ENCODE measurements around the gene HSPA8. TPM values are rescaled to one million over a fixed set of nuclear protein-coding genes. Genes with fewer than 3 reads are reported as not detected.
A peak's percentile ranks its signal among the peaks of the same experiment; 100 is the strongest.

HSPA8 gene
- total and polyA plus RNA-seq, 2 of the 4 experiments (the other 2 are of a cell fraction): 2,309 to 4,346 TPM

DNA sequence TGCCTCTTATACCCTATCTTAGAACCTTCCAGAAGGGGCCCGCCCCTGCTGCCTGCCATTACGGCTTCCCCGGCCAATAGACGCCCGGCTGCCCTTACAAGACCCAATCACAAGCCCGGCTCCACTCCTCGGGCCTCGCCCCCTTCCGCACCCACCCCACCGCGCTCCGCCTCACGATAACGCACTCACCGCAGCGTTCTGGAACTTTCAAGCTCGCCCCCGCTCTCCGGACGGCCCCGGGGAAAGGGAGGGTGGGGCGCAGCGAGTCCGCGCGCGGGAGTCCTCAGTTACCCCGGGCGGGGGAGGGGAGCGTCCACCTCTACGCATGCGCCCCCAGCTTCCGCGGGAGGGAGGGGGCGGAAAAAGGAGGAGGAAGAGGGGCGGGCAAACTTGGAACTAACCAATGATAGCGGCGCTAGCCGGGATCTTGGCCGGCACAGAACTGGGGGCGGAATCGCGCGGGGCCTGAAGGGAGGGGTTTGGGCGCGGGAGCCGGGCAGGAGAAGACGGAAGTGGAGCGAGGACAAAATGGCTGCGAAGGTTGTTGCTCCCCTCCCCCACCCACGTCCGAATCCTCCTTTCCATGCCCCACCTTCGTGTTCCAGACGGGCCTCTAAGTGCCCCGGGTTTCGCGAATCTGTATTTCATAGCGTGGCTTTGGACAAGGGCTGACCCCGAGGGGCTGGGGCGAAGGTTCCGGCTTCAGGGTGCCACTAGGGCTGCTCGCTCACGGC is 389 bp upstream of the HSPA8 start:
- H3K27me3 ChIP-seq (ENCODE audit: control insufficient read depth, insufficient read depth, low read length): no peaks in the 10 kb centered on the region
- H2AK9ac ChIP-seq (replicated peaks; ENCODE audit: low read depth, low read length, poor library complexity): peak overlapping the region; percentile 100
- H3K4me3 ChIP-seq (ENCODE audit: insufficient read depth, low read depth, low read length): peak overlapping the region; percentile 86
- H4K5ac ChIP-seq (ENCODE audit: low read depth, low read length): peak overlapping the region; percentile 99
- intact Hi-C loops (cut with micrococcal nuclease): loop anchor here (2.0 kb wide), 1 partner anchor 184 kb away; no protein-coding TSS in a partner anchor
- peak overlapping the region; percentile 96 to 100 for H4K8ac ChIP-seq (ENCODE audit: low read depth in 2 of 2, low read length in 2 of 2)
- peaks cover 5% of the 10 kb centered on the region for H3K4me1 ChIP-seq (ENCODE audit: control insufficient read depth, insufficient read depth, low read length)
- H3K9ac ChIP-seq (ENCODE audit: low read depth, low read length): peak overlapping the region; percentile 99
- 1% methylated on average over 28 of the region's 63 CpGs; no CpG with 5 or more reads in 1 of the 2 experiments for WGBS, 2 experiments (ENCODE audit: extremely low coverage in 2 of 2, insufficient read length in 1 of 2)
- peak overlapping the region; percentile 91 for H3K18ac ChIP-seq (ENCODE audit: low read depth, low read length)
- H3K79me1 ChIP-seq (ENCODE audit: low read depth in 1 of 2, low read length in 2 of 2): peaks cover 22 to 56% of the 10 kb centered on the region in 2 experiments
- H2AFZ ChIP-seq (replicated peaks; ENCODE audit: low read length, poor library complexity): peak overlapping the region; percentile 98
- peak overlapping the region; percentile 100 for H3K14ac ChIP-seq (replicated peaks; ENCODE audit: low read depth, low read length)
- in situ Hi-C loops (cut with MboI; ENCODE audit: low sequenced_read_pairs): no loop called here
- POLR2A ChIA-PET (ENCODE audit: unreplicated experiment): interaction anchor here (0.6 to 1.0 kb wide), 13 partner anchors 9 to 1441 kb away, joined by 3 to 12 read pairs (median 6); no protein-coding TSS in a partner anchor
- H3K56ac ChIP-seq (ENCODE audit: extremely low read depth, insufficient read depth, low read length): peak overlapping the region; percentile 100
- H4K20me1 ChIP-seq (ENCODE audit: insufficient read depth, low read length): peaks cover 46% of the 10 kb centered on the region
- peak overlapping the region; percentile 97 for H2BK5ac ChIP-seq (ENCODE audit: low read depth, low read length, poor library complexity, severe bottlenecking)
- TF ChIP-seq, protein P1, sequence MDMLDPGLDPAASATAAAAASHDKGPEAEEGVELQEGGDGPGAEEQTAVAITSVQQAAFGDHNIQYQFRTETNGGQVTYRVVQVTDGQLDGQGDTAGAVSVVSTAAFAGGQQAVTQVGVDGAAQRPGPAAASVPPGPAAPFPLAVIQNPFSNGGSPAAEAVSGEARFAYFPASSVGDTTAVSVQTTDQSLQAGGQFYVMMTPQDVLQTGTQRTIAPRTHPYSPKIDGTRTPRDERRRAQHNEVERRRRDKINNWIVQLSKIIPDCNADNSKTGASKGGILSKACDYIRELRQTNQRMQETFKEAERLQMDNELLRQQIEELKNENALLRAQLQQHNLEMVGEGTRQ (IDR thresholded peaks at IDR 0.05; ENCODE audit: low read depth, low read length): 0 out of 2 replicates have a peak, but pooled peaks have one; percentile 15
- no peak for TF ChIP-seq CEBPB (IDR thresholded peaks at IDR 0.05; ENCODE audit: low read depth, low read length)
- peak; percentile 13; the same call in 1 of the 2 replicates for TF ChIP-seq MXI1 (IDR thresholded peaks at IDR 0.05; ENCODE audit: borderline replicate concordance, low read depth, low read length)
- TF ChIP-seq, protein P2, sequence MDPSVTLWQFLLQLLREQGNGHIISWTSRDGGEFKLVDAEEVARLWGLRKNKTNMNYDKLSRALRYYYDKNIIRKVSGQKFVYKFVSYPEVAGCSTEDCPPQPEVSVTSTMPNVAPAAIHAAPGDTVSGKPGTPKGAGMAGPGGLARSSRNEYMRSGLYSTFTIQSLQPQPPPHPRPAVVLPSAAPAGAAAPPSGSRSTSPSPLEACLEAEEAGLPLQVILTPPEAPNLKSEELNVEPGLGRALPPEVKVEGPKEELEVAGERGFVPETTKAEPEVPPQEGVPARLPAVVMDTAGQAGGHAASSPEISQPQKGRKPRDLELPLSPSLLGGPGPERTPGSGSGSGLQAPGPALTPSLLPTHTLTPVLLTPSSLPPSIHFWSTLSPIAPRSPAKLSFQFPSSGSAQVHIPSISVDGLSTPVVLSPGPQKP (IDR thresholded peaks at IDR 0.05; ENCODE audit: borderline replicate concordance, low read depth, low read length): no peak
- peak; percentile 39; the same call in 1 of the 2 replicates for TF ChIP-seq CHD1 (IDR thresholded peaks at IDR 0.05; ENCODE audit: low read depth, low read length)
- peak; percentile 99 for TF ChIP-seq MAZ (IDR thresholded peaks at IDR 0.05; ENCODE audit: borderline replicate concordance, low read depth, low read length)
- H2BK120ac ChIP-seq (ENCODE audit: low read depth, low read length): peak overlapping the region; percentile 92
- H3K4ac ChIP-seq (ENCODE audit: low read depth, low read length): peak overlapping the region; percentile 100
- H3K4me2 ChIP-seq (ENCODE audit: low read depth, low read length): peak overlapping the region; percentile 91
- peak; percentile 85 for ATAC-seq (ENCODE audit: low read depth)
- peak overlapping the region; percentile 97 for H2AK5ac ChIP-seq (ENCODE audit: low read depth, low read length)
- DNase-seq: peak; percentile 100
- H2BK20ac ChIP-seq (ENCODE audit: low read depth, low read length): no peak overlapping the region; the same call in 1 of the 2 replicates
- dilution Hi-C loops (cut with HindIII; ENCODE audit: low sequenced_read_pairs, unreplicated experiment): no loop called here
- no TSS peak for BruUV-seq (replicated peaks)
- peak overlapping the region; percentile 85; the same call in 1 of the 3 replicates for H2BK15ac ChIP-seq (ENCODE audit: low read depth, low read length)
- CTCF ChIA-PET: interaction anchor here (0.6 to 1.4 kb wide), 2 partner anchors 8 to 440 kb away, joined by 4 to 12 read pairs; no protein-coding TSS in a partner anchor
- peaks cover 6% of the 10 kb centered on the region; the same call in 1 of the 2 replicates for H3K9me1 ChIP-seq (ENCODE audit: insufficient read depth, low read length)
- peak overlapping the region; percentile 95 for H3K27ac ChIP-seq (ENCODE audit: insufficient read depth, low read length)
- peak overlapping the region; percentile 100 for H3K23ac ChIP-seq (ENCODE audit: low read depth, low read length)
- peak overlapping the region; percentile 100 for H4K91ac ChIP-seq (ENCODE audit: insufficient read depth, low read depth, low read length)
- H3K36me3 ChIP-seq (ENCODE audit: control insufficient read depth, insufficient read depth, low read length): peaks cover 32% of the 10 kb centered on the region
- no peaks in the 10 kb centered on the region for H3K9me3 ChIP-seq (ENCODE audit: control insufficient read depth, insufficient read depth, low read length)
